Loucy (cell line): ENCODE measurements around the gene HIC1.

Source experiments
- EZH2phosphoT487 ChIP-seq: fragments of 200-600 bp; IDR thresholded peaks from 2 replicates; pipeline ENCODE4 v1.6.1; 2018; ENCODE audit warnings: antibody characterized with exemption, mild to moderate bottlenecking, moderate library complexity, borderline replicate concordance
- TF ChIP-seq, protein P1 (sequence below): fragments of 200-600 bp; sonication (generic); conservative IDR thresholded peaks from 2 replicates; pipeline ENCODE4 v1.5.1; 2014; ENCODE audit warnings: mild to moderate bottlenecking, antibody characterized with exemption, low read length

DNA sequence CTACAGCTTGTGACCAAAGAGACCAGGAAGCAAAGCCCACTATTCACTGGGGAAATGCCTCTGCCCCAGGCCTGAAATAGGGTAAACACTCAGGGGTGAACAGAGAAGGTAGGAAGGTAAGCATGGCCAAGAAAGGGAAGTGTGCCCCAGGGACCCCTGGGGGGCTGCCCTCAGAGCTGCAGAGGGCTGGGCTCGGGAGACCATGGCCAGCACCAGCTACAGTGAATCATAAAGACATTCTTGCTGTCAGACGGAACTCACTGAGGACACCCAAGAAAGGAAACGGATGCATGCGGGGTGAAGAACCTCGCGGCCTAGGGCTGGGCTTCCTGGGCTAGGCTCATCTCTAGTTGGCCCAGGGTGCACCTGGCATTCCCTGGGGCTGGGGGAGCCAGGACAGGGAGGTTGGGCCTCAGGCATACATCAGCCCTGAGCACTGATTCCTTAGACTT is 9.6 kb downstream of the HIC1 start:
- TF ChIP-seq, protein P1, sequence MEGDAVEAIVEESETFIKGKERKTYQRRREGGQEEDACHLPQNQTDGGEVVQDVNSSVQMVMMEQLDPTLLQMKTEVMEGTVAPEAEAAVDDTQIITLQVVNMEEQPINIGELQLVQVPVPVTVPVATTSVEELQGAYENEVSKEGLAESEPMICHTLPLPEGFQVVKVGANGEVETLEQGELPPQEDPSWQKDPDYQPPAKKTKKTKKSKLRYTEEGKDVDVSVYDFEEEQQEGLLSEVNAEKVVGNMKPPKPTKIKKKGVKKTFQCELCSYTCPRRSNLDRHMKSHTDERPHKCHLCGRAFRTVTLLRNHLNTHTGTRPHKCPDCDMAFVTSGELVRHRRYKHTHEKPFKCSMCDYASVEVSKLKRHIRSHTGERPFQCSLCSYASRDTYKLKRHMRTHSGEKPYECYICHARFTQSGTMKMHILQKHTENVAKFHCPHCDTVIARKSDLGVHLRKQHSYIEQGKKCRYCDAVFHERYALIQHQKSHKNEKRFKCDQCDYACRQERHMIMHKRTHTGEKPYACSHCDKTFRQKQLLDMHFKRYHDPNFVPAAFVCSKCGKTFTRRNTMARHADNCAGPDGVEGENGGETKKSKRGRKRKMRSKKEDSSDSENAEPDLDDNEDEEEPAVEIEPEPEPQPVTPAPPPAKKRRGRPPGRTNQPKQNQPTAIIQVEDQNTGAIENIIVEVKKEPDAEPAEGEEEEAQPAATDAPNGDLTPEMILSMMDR: no peak
- TF ChIP-seq EZH2phosphoT487: no peak
